Activated CD8-positive, alpha-beta memory T cell treated with anti-CD3 and anti-CD28 coated beads, Interleukin-2, amount 50 U/mL, for 48 hours (primary cell): Measurements from ENCODE around the gene MACROD2.

Source experiments
- DNase-seq: peaks from one replicate; pipeline ENCODE4 v3.0.0-alpha.2; 2020

MACROD2 gene

GRCh38 chr20:15675061-15675514 lies 1679.8 kb downstream of the MACROD2 start:
- DNase-seq = no peak

- DNase-seq = no peak
Observed at GRCh38 chr20:15675813-15676484, 1680.6 kb downstream of the MACROD2 start.

- DNase-seq = no peak
Observed at GRCh38 chr20:15676815-15677214, 1681.5 kb downstream of the MACROD2 start.

GRCh38 chr20:15682690-15683089 lies 1687.4 kb downstream of the MACROD2 start:
- DNase-seq = no peak

- DNase-seq = no peak
Observed at GRCh38 chr20:15692570-15692969, 1697.3 kb downstream of the MACROD2 start.

GRCh38 chr20:15699431-15700146 lies 1704.3 kb downstream of the MACROD2 start:
- DNase-seq = no peak

GRCh38 chr20:15700147-15700765 lies 1704.9 kb downstream of the MACROD2 start:
- DNase-seq = no peak

- no peak for DNase-seq
Observed at GRCh38 chr20:15702161-15702560, 1706.8 kb downstream of the MACROD2 start.

- no peak for DNase-seq
Observed at GRCh38 chr20:15703171-15703911, 1708.0 kb downstream of the MACROD2 start.

- no peak for DNase-seq
Observed at GRCh38 chr20:15705975-15706374, 1710.7 kb downstream of the MACROD2 start.

GRCh38 chr20:15706719-15707118 lies 1711.4 kb downstream of the MACROD2 start:
- DNase-seq = no peak

- DNase-seq = peak; percentile 79
Observed at GRCh38 chr20:15708984-15709598, 1713.8 kb downstream of the MACROD2 start.

- no peak for DNase-seq
Observed at GRCh38 chr20:15710636-15711035, 1715.3 kb downstream of the MACROD2 start.

GRCh38 chr20:15711177-15711576 lies 1715.9 kb downstream of the MACROD2 start:
- DNase-seq = no peak

GRCh38 chr20:15716256-15716655 lies 1720.9 kb downstream of the MACROD2 start:
- DNase-seq = no peak

GRCh38 chr20:15726416-15726815 lies 1731.1 kb downstream of the MACROD2 start:
- no peak for DNase-seq

GRCh38 chr20:15734052-15734451 lies 1738.7 kb downstream of the MACROD2 start:
- DNase-seq = no peak

GRCh38 chr20:15739035-15739434 lies 1743.7 kb downstream of the MACROD2 start:
- no peak for DNase-seq

- DNase-seq = no peak
Observed at GRCh38 chr20:15740046-15740775, 1744.9 kb downstream of the MACROD2 start.

GRCh38 chr20:15742087-15742486 lies 1746.8 kb downstream of the MACROD2 start:
- no peak for DNase-seq

- DNase-seq = no peak
Observed at GRCh38 chr20:15742627-15743026, 1747.3 kb downstream of the MACROD2 start.
